H9 (cell line): ENCODE results near the gene PICALM. TPM values are rescaled to one million over a fixed set of nuclear protein-coding genes. Genes with fewer than 3 reads are reported as not detected.

Experiments
- DNase-seq: peaks from one replicate; pipeline ENCODE4 v3.0.0-alpha.2; 2017
- H2AFZ ChIP-seq: one replicate; pipeline ENCODE4 v1.6.1; 2013; ENCODE audit warnings: mild to moderate bottlenecking, low read length, control low read depth, moderate library complexity
- H2AK5ac ChIP-seq: 2 replicates; pipeline ENCODE4 v1.6.1; 2013; ENCODE audit warnings: low read length, control low read depth, mixed read lengths; ENCODE audit not compliant: insufficient read length
- H2BK120ac ChIP-seq: one replicate; pipeline ENCODE4 v1.6.1; 2013; ENCODE audit warnings: low read depth, mild to moderate bottlenecking, low read length, control low read depth, inconsistent platforms; ENCODE audit not compliant: poor library complexity, severe bottlenecking
- H2BK12ac ChIP-seq: 2 replicates; pipeline ENCODE4 v1.6.1; 2013; ENCODE audit warnings: low read length, control low read depth, mixed read lengths, low read depth; ENCODE audit not compliant: insufficient read length
- H2BK15ac ChIP-seq: 2 replicates; pipeline ENCODE4 v1.6.1; 2013; ENCODE audit warnings: low read depth, low read length, control low read depth
- H2BK20ac ChIP-seq: one replicate; pipeline ENCODE4 v1.6.1; 2013; ENCODE audit warnings: low read depth, mild to moderate bottlenecking, low read length, control low read depth, inconsistent platforms; ENCODE audit not compliant: poor library complexity, severe bottlenecking
- H2BK5ac ChIP-seq: 2 replicates; pipeline ENCODE4 v1.6.1; 2013; ENCODE audit warnings: low read length, control low read depth, mixed read lengths; ENCODE audit not compliant: insufficient read length
- H3K14ac ChIP-seq: 2 replicates; pipeline ENCODE4 v1.6.1; 2013; ENCODE audit warnings: low read length, control low read depth; ENCODE audit not compliant: insufficient read depth
- H3K18ac ChIP-seq: 2 replicates; pipeline ENCODE4 v1.6.1; 2013; ENCODE audit warnings: low read depth, mild to moderate bottlenecking, mixed read lengths, low read length, control low read depth; ENCODE audit not compliant: insufficient read length
- H3K23ac ChIP-seq: 2 replicates; pipeline ENCODE4 v1.6.1; 2013; ENCODE audit warnings: low read length, control low read depth, mixed read lengths, low read depth; ENCODE audit not compliant: insufficient read length
- H3K23me2 ChIP-seq: 2 replicates; pipeline ENCODE4 v1.6.1; 2013; ENCODE audit warnings: low read depth, mild to moderate bottlenecking, mixed read lengths, low read length, control low read depth; ENCODE audit not compliant: insufficient read length, poor library complexity, severe bottlenecking
- H3K27ac ChIP-seq: 2 replicates; pipeline ENCODE4 v1.5.1; 2013; ENCODE audit warnings: low read length, control low read depth, mixed read lengths, low read depth; ENCODE audit not compliant: insufficient read length
- H3K27me3 ChIP-seq: 2 replicates; pipeline ENCODE4 v1.6.1; 2013; ENCODE audit warnings: low read length, control low read depth, inconsistent platforms; ENCODE audit not compliant: insufficient read depth
- H3K4ac ChIP-seq: 2 replicates; pipeline ENCODE4 v1.6.1; 2013; ENCODE audit warnings: low read depth, mild to moderate bottlenecking, control low read depth, inconsistent platforms, low read length, moderate library complexity
- H3K4me1 ChIP-seq: 2 replicates; pipeline ENCODE4 v1.6.1; 2013; ENCODE audit warnings: low read length, control low read depth, inconsistent platforms; ENCODE audit not compliant: insufficient read depth
- H3K4me2 ChIP-seq: 2 replicates; pipeline ENCODE4 v1.6.1; 2013; ENCODE audit warnings: low read length, control low read depth, mixed read lengths; ENCODE audit not compliant: insufficient read length, insufficient read depth
- H3K56ac ChIP-seq: 2 replicates; pipeline ENCODE4 v1.6.1; 2013; ENCODE audit warnings: low read depth, mild to moderate bottlenecking, mixed read lengths, low read length, control low read depth; ENCODE audit not compliant: insufficient read length
- H3K79me1 ChIP-seq: 2 replicates; pipeline ENCODE4 v1.6.1; 2013; ENCODE audit warnings: low read depth, mild to moderate bottlenecking, moderate library complexity, low read length, control low read depth, inconsistent platforms; ENCODE audit not compliant: insufficient read depth, poor library complexity, severe bottlenecking
- H3K79me2 ChIP-seq: 2 replicates; pipeline ENCODE4 v1.6.1; 2013; ENCODE audit warnings: low read length, control low read depth, inconsistent platforms; ENCODE audit not compliant: insufficient read depth
- H3K9ac ChIP-seq: 2 replicates; pipeline ENCODE4 v1.6.1; 2013; ENCODE audit warnings: low read length, control low read depth, mixed read lengths; ENCODE audit not compliant: insufficient read length; ENCODE audit errors: extremely low read depth
- H3K9me3 ChIP-seq: one replicate; pipeline ENCODE4 v1.6.1; 2013; ENCODE audit warnings: low read depth, low read length, inconsistent platforms; ENCODE audit not compliant: control insufficient read depth
- H3T11ph ChIP-seq: one replicate; pipeline ENCODE4 v1.6.1; 2013; ENCODE audit warnings: mild to moderate bottlenecking, low read length, control low read depth, inconsistent platforms
- H4K20me1 ChIP-seq: one replicate; pipeline ENCODE4 v1.6.1; 2013; ENCODE audit not compliant: control insufficient read depth, insufficient read length, insufficient read depth
- H4K5ac ChIP-seq: 2 replicates; pipeline ENCODE4 v1.6.1; 2013; ENCODE audit warnings: low read depth, mild to moderate bottlenecking, mixed read lengths, low read length, control low read depth; ENCODE audit not compliant: insufficient read length
- H4K8ac ChIP-seq: replicated peaks from 2 replicates; pipeline ENCODE4 v1.6.1; 2013; ENCODE audit warnings: low read length, control low read depth, mixed read lengths, low read depth; ENCODE audit not compliant: insufficient read length
- H4K91ac ChIP-seq: 2 replicates; pipeline ENCODE4 v1.6.1; 2013; ENCODE audit warnings: low read depth, mild to moderate bottlenecking, moderate library complexity, mixed read lengths, low read length, control low read depth; ENCODE audit not compliant: insufficient read length
- H3K27ac Mint-ChIP-seq, 3 experiments: 2 replicates in 2 of 3; 3 replicates in 1 of 3; pipeline ENCODE4 v1.8.0; 2020 to 2021; ENCODE audit warnings: mixed read lengths in 3 of 3, mild to moderate bottlenecking in 1 of 3, moderate library complexity in 1 of 3
- H3K27me3 Mint-ChIP-seq: 2 replicates; pipeline ENCODE4 v1.8.0; 2021; ENCODE audit warnings: low read depth, mild to moderate bottlenecking, moderate library complexity, mixed read lengths
- H3K36me3 Mint-ChIP-seq, 3 experiments: 2 replicates in 2 of 3; 3 replicates in 1 of 3; pipeline ENCODE4 v1.8.0; 2020 to 2021; ENCODE audit warnings: low read depth in 3 of 3, mixed read lengths in 3 of 3; ENCODE audit not compliant: insufficient read depth in 1 of 3
- H3K4me1 Mint-ChIP-seq, 2 experiments: 2 replicates each; pipeline ENCODE4 v1.8.0; 2020; ENCODE audit warnings: mixed read lengths in 2 of 2
- H3K4me3 Mint-ChIP-seq, 2 experiments: 2 replicates in 1 of 2; 3 replicates in 1 of 2; pipeline ENCODE4 v1.8.0; 2020 to 2021; ENCODE audit warnings: mild to moderate bottlenecking in 2 of 2, mixed read lengths in 2 of 2, moderate library complexity in 1 of 2
- H3K9me3 Mint-ChIP-seq, 2 experiments: 2 replicates in 1 of 2; 3 replicates in 1 of 2; pipeline ENCODE4 v1.8.0; 2020; ENCODE audit warnings: mild to moderate bottlenecking in 2 of 2, mixed read lengths in 2 of 2, moderate library complexity in 1 of 2
- CTCF ChIP-seq: fragments of 200-600 bp; sonication (generic); conservative IDR thresholded peaks from 3 replicates; pipeline ENCODE4 v1.8.0; 2021; ENCODE audit warnings: antibody characterized with exemption, mild to moderate bottlenecking
- total RNA-seq: library from RNA; stranded (reverse); gene quantifications from 2 replicates; pipeline ENCODE4 v1.2.1, GENCODE V29; 2021

Gene PICALM
- total RNA-seq, 1 experiment from 2014 or later = 76.4 TPM

GRCh38 chr11:86060544-86060943 is 8.3 kb downstream of the PICALM start:
- H4K5ac ChIP-seq = no peak overlapping the region
- H4K20me1 ChIP-seq = no peaks in the 10 kb centered on the region
- H3K79me1 ChIP-seq = peaks cover 10% of the 10 kb centered on the region
- no peak overlapping the region for H2AFZ ChIP-seq
- H3K27ac ChIP-seq = no peak overlapping the region
- no peak overlapping the region for H2BK15ac ChIP-seq
- Mint-ChIP-seq H3K4me3 (no peak overlapping the region), H3K27me3 (no peaks in the 10 kb centered on the region), H3K4me1 (peaks cover 42 to 45% of the 10 kb centered on the region in 2 experiments), H3K36me3 (peaks cover 0 to 4% (median 0%) of the 10 kb centered on the region in 3 experiments; a peak in 1 of 7 replicates), H3K27ac (no peak overlapping the region), H3K9me3 (no peaks in the 10 kb centered on the region)
- H3K79me2 ChIP-seq = peaks cover 42% of the 10 kb centered on the region
- no peak for DNase-seq
- no peak overlapping the region for H2BK20ac ChIP-seq
- H3K18ac ChIP-seq = no peak overlapping the region
- H3K14ac ChIP-seq = no peak overlapping the region
- H3K9me3 ChIP-seq = no peaks in the 10 kb centered on the region
- no peaks in the 10 kb centered on the region; the same call in 1 of the 2 replicates for H3K4me1 ChIP-seq
- no peak overlapping the region for H2BK120ac ChIP-seq
- no peak overlapping the region for H4K91ac ChIP-seq
- no peak overlapping the region for H3K23ac ChIP-seq
- H3K27me3 ChIP-seq = no peaks in the 10 kb centered on the region
- TF ChIP-seq CTCF = no peak
- H2BK12ac ChIP-seq = no peak overlapping the region
- no peak overlapping the region for H3K56ac ChIP-seq
- no peak overlapping the region for H4K8ac ChIP-seq
- no peak overlapping the region for H2BK5ac ChIP-seq
- H2AK5ac ChIP-seq = no peak overlapping the region
- H3K4ac ChIP-seq = no peak overlapping the region
- H3K4me2 ChIP-seq = no peak overlapping the region
- H3T11ph ChIP-seq = no peak overlapping the region
- H3K23me2 ChIP-seq = no peaks in the 10 kb centered on the region
- no peak overlapping the region for H3K9ac ChIP-seq
